GM12891 (cell line): ENCODE data around the gene CD48.

Source experiments
- POLR2A ChIP-seq: IDR thresholded peaks from 2 replicates; pipeline ENCODE4 v1.6.1; 2011; ENCODE audit warnings: low read depth, low read length, control low read depth
- POLR2AphosphoS5 ChIP-seq: IDR thresholded peaks from 2 replicates; pipeline ENCODE4 v1.6.1; 2011; ENCODE audit warnings: low read depth, low read length, control low read depth
- SPI1 ChIP-seq: IDR thresholded peaks from 2 replicates; pipeline ENCODE4 v1.6.1; 2011; ENCODE audit warnings: low read depth, low read length, control low read depth
- TAF1 ChIP-seq: IDR thresholded peaks from 2 replicates; pipeline ENCODE4 v1.6.1; 2011; ENCODE audit warnings: low read depth, low read length, control low read depth

DNA sequence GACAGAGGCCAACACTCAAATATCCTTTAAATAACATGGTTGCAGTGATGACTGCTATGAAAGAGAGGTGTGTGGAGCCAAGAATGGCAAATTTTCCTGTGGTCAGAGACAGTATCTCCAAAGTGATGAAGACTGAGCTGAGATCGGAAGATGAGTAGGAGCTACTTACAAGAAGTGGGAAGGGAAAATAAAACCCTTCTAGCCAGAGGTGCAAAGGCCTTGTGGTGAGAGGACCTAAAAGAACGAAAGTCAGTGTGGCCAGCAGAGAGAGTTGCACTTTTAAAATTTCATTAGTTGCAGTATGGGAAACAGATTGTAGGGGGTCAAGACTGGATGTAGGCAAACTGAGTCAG lies 45.2 kb upstream of the CD48 start:
- TF ChIP-seq TAF1 (no peak), POLR2AphosphoS5 (no peak), POLR2A (peak; percentile 43; the same call in 1 of the 2 replicates), SPI1 (no peak)
